SK-N-DZ (cell line): ENCODE results near the gene INO80E.
"Not testable (repeated sequence)": the region's sequence is repeated elsewhere in the genome, so short reads cannot be mapped to it uniquely, and the experiment has no call there.

Experiments used
- DNase-seq: peaks from one replicate; pipeline ENCODE4 v3.0.0-alpha.2; 2015; ENCODE audit warnings: low spot score

The INO80E gene

GRCh38 chr16:30030841-30031413 is 34.9 kb downstream of the INO80E start, which contains the start of gene TLCD3B:
Gene TLCD3B (minus strand): TSS chr16:30031271. CDS start chr16:30030527, 744 bp downstream.
- DNase-seq, result peak; percentile 62

GRCh38 chr16:30031477-30031918 is 35.5 kb downstream of the INO80E start:
- DNase-seq, result no peak

GRCh38 chr16:30032083-30032819 is 36.2 kb downstream of the INO80E start:
- DNase-seq, result peak; percentile 90

DNA sequence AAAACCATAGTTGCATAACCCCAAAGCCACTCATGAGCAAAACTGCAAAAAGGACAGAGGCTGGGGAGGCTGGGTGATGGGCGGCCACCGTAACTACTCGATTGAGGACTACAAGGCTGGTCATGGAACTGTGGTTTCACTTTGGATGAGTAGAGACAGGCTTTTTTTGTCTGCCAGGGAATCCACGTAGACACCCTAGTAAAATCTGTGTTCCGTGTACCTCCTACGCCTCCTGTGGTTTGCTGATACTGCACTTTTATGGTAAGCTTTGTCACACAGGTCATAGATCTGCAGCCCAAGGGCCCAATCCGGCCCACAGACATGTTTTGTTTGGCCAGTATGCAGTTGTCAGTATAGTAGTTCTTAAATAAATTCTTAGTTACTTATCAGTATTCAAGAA is 37.2 kb downstream of the INO80E start:
- no peak for DNase-seq

GRCh38 chr16:30040221-30040620 is 44.2 kb downstream of the INO80E start:
- DNase-seq, result no peak

- not testable (repeated sequence) for DNase-seq
These were observed 44.6 kb downstream of the INO80E start for GRCh38 chr16:30040690-30041089.

DNA sequence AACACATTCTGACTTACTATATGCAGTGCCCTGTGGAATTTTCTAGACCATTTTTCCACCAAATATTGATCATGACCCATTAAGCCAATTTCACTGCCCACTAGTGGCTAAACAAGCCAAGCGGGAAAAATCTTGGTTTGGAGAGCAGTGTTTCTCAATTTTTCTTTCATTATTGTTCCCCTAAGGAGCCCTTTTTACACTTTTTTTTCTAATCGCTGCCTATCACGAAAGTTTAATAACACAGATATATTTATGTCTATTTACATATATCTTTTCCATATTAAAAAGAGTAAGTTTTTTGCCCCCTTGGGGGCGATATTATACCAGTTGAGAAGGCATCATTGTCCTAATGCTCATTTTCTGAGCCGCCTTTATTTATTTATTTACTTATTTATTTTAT is 45.8 kb downstream of the INO80E start:
- no peak for DNase-seq

GRCh38 chr16:30046178-30046577 is 50.1 kb downstream of the INO80E start:
- no peak for DNase-seq

GRCh38 chr16:30046588-30046987 is 50.5 kb downstream of the INO80E start:
- DNase-seq, result no peak

DNA sequence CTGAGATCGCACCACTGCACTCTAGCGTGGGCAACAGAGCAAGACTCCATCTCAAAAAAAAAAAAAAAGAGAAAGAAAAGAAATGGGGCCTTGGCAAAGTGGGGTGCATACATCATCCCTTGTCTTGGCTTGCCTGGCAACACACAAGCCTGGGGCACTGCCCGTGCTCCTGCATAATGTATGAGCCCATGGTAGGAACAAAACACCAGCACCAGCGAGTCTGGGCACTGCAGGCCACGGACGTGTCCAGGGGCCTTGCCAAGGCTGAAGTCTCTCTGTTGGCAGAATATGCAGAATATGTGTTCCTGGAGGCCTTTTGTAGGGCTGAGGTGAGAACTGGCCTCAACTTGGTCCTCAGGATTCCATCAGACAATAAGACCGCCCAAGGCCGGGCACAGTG is 53.8 kb downstream of the INO80E start:
- DNase-seq, result no peak

- no peak for DNase-seq
These were observed 55.5 kb downstream of the INO80E start for GRCh38 chr16:30051518-30051917.

DNA sequence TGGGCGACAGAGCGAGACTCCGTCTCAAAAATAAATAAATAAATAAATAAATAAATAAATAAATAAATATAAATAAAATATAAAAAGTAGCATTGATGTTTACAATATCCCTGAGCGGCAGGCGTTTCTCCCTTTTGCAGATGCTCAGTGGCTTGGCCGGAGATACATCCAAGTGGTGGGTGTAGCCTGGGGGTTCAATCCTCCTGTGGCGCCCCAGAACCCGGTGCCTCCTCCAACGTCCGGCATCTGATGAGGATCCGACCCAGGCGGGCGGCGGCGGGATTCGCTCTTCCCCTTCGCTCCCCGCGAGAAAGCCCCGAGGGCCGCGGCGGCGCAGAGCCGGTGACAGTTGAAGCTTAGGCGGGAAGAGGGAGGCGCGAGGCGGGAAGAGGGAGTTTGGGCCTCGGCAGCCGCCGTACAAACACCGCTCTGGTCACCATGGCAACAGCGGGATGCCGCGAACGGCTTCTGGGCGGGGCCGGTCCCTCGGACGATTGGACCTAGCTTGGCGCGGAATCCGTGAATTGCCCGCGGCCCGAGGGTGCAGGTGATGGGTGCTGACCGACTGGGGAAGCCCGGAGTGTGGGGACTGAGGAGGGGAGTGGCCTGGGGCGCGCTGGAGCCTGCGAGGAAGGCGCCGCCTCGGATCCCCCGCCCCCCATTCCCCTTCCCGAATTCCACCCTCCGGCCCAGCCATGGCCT is 56.8 kb downstream of the INO80E start:
- peak; percentile 90 for DNase-seq

- DNase-seq, result no peak
These were observed 57.5 kb downstream of the INO80E start for GRCh38 chr16:30053376-30054015.

- DNase-seq, result no peak
These were observed 58.4 kb downstream of the INO80E start for GRCh38 chr16:30054451-30054850.

DNA sequence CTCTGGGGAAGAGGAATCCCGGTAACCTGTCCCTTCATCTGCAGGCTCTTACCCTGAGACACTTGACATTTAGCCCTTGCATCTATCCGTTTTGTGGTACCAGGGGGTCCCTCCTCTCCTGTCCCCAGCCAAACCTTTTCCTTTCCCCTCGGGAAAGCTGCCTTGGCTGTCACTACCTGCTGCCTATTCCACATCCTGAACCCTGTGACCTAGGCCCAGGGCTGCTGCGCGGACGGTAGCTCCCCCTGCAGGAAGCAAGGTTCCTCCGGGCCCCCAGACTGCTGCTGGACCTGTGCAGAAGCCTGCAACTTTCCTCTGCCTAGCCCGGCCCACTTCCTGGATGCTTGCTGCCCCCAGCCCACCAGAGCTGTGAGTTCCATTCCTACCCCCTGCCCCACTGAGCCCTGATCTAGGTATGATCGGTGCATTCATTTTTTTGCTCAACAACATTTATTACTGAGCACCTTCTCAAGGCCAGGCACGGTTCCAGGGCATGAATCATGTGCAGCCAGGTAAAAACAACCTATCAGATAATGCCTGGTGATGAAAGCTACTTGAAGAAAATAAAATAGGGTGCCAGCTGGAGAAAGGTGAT is 59.0 kb downstream of the INO80E start:
- DNase-seq, result peak; percentile 52
